Activated CD4-positive, alpha-beta T cell treated with anti-CD3 and anti-CD28 coated beads for 24 hours (primary cell): ENCODE results near the gene TADA2A.

Experiments
- DNase-seq, 2 donors: peaks; one replicate each; pipeline ENCODE4 v3.0.0-alpha.2; 2020; ENCODE audit warnings: low read depth in 2 of 2

TADA2A gene

GRCh38 chr17:37406635-37407461 lies at the start of gene TADA2A, which contains the start of gene ACACA:
TSS of gene TADA2A (plus strand) at chr17:37406886. CDS start at chr17:37411366, 4,480 bp downstream.
TSS of gene ACACA (minus strand) at chr17:37406836. CDS start at chr17:37406299, 537 bp downstream.
- DNase-seq: peak; percentile 64 to 69

- DNase-seq: peak; percentile 12 to 19
These were observed 48.4 kb upstream of the TADA2A start for GRCh38 chr17:37358098-37358829.

- peak; percentile 79 to 89 for DNase-seq
These were observed 47.6 kb upstream of the TADA2A start for GRCh38 chr17:37358830-37359681.

GRCh38 chr17:37359682-37360188 lies 47.0 kb upstream of the TADA2A start:
- DNase-seq: no peak

- no peak for DNase-seq
These were observed 46.1 kb upstream of the TADA2A start for GRCh38 chr17:37360632-37361031.

- DNase-seq: no peak
These were observed 45.1 kb upstream of the TADA2A start for GRCh38 chr17:37361543-37361942.

GRCh38 chr17:37365589-37365988 lies 41.1 kb upstream of the TADA2A start:
- DNase-seq: no peak

GRCh38 chr17:37368577-37368976 lies 38.1 kb upstream of the TADA2A start:
- no peak for DNase-seq

GRCh38 chr17:37373530-37374159 lies 33.0 kb upstream of the TADA2A start:
- peak; percentile 42 to 43 for DNase-seq

- no peak for DNase-seq
These were observed 31.0 kb upstream of the TADA2A start, which contains the start of gene C17orf78 for GRCh38 chr17:37375706-37376105. TSS of gene C17orf78 (plus strand) at chr17:37375985. CDS start at chr17:37376093, 108 bp downstream.

GRCh38 chr17:37382056-37382455 lies 24.6 kb upstream of the TADA2A start:
- DNase-seq: no peak

- DNase-seq: no peak
These were observed 22.0 kb upstream of the TADA2A start for GRCh38 chr17:37384560-37385149.

- no peak for DNase-seq
These were observed 21.2 kb upstream of the TADA2A start for GRCh38 chr17:37385474-37385990.

- no peak for DNase-seq
These were observed 20.2 kb upstream of the TADA2A start for GRCh38 chr17:37386462-37386861.

- DNase-seq: no peak
These were observed 18.4 kb upstream of the TADA2A start for GRCh38 chr17:37388266-37388665.

GRCh38 chr17:37389160-37389559 lies 17.5 kb upstream of the TADA2A start:
- DNase-seq: no peak

- DNase-seq: no peak
These were observed 15.5 kb upstream of the TADA2A start for GRCh38 chr17:37391146-37391545.

GRCh38 chr17:37392024-37392590 lies 14.6 kb upstream of the TADA2A start:
- no peak for DNase-seq

- DNase-seq: no peak
These were observed 13.3 kb upstream of the TADA2A start for GRCh38 chr17:37393352-37393751.

- no peak for DNase-seq
These were observed 7.4 kb upstream of the TADA2A start for GRCh38 chr17:37399265-37399803.
